GM12875 (cell line): ENCODE data around the gene TBC1D22A.

ENCODE experiments used
- H3K4me3 ChIP-seq: one replicate; pipeline ENCODE4 v1.5.1; 2011; ENCODE audit warnings: low read depth, low read length, control low read depth
- CTCF ChIP-seq: IDR thresholded peaks from 2 replicates; pipeline ENCODE4 v1.5.1; 2011; ENCODE audit warnings: low read depth, mild to moderate bottlenecking, control low read depth, inconsistent platforms, low read length, moderate library complexity, borderline replicate concordance; ENCODE audit not compliant: insufficient read depth

TBC1D22A gene

DNA sequence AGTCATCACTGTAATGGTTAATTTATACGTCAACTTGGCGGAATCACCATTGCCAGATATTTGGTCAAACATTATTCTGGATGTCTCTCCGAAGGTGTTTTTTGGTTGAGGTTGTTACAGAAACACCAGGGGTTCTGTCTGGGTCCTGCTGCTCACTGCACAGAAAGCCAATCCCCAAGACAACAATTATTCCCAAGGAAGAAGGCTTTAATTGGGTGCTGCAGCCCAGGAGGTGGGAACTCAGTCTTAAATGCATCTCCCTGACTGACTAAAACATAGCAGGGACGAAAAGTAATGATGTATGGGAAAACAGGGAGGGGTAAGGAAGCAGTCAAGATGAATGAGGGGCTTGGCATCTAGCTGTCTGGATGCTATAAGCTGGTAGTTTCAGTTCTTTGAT lies 331.3 kb downstream of the TBC1D22A start:
- TF ChIP-seq CTCF: no peak

DNA sequence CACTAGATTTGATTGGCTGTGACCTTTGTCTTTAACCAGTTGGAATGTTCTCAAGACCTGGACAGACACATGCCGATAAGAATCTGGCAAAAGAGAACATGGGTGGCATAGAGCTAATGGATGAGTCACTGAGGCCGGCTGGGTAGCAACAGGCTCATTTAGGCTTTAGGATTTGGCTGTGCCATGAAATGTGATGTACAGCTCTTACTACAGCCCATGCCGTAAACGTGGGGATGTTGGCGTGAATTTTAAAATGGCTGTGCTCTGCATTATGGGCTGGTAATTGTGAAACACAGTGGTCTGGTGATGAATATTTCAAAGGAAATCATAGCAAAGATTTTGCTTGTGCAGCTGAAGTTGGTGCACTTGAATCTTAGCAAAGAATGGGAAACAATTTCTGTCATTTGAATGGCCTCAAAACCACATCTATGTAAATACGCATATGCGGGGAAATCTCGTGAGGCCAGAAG lies 332.4 kb downstream of the TBC1D22A start:
- TF ChIP-seq CTCF: no peak
- no peak overlapping the region for H3K4me3 ChIP-seq

More for the DNA sequence above, 331.3 kb downstream of the TBC1D22A start:
- H3K4me3 ChIP-seq: no peak overlapping the region

GRCh38 chr22:47095395-47096122 lies 333.1 kb downstream of the TBC1D22A start:
- TF ChIP-seq CTCF: no peak

GRCh38 chr22:47098121-47098520 lies 335.7 kb downstream of the TBC1D22A start:
- no peak overlapping the region for H3K4me3 ChIP-seq
- no peak for TF ChIP-seq CTCF

More at GRCh38 chr22:47095395-47096122, 333.1 kb downstream of the TBC1D22A start:
- H3K4me3 ChIP-seq: no peak overlapping the region

DNA sequence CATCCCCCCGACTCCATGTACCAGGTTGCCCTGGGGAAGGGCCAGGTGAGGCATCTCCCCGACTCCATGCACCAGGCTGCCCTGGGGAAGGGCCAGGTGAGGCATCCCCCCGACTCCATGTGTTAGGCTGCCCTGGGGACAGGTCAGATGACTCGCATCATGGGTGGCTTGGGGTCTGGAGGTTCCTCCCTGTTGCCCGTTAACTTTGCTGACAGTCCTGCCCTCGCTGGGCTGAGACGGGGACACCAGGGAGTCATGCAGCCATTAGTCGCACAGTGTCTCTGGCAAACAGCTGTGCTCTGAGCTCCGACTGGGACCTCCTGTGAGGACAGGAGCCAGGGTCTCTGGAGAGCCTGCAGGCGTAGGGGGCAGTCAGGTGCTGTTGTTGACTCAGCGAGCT lies 336.1 kb downstream of the TBC1D22A start:
- no peak for TF ChIP-seq CTCF
- H3K4me3 ChIP-seq: no peak overlapping the region

DNA sequence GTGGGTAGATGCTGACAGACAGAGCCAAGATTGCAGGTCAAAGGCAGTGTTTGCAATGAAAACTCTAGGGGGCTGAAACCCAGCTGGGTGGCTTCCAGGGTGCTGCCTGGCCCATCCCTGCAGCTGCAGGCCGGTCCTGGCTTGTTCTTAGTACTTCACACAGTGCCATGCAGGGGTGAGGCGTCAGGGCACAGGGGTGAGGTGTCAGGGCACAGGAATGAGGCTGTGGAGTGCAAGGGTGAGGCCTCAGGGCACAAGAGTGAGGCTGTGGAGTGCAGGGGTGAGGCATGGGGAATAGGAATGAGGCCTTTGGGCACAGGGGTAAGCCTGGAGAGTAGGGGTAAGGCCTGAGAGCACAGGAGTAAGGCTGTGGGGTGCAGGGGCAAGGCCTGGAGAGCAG lies 337.6 kb downstream of the TBC1D22A start:
- no peak overlapping the region for H3K4me3 ChIP-seq
- TF ChIP-seq CTCF: no peak

GRCh38 chr22:47100646-47101200 lies 338.3 kb downstream of the TBC1D22A start:
- TF ChIP-seq CTCF: no peak
- no peak overlapping the region for H3K4me3 ChIP-seq
